Limb (tissue), 2 donors: ENCODE data around the gene TASOR2.
A peak's percentile ranks its signal among the peaks of the same experiment; 100 is the strongest.

ENCODE experiments used
- DNase-seq, 2 donors: peaks; one replicate each; pipeline ENCODE4 v3.0.0-alpha.2; 2016; ENCODE audit errors: extremely low spot score in 2 of 2

Gene TASOR2

DNA sequence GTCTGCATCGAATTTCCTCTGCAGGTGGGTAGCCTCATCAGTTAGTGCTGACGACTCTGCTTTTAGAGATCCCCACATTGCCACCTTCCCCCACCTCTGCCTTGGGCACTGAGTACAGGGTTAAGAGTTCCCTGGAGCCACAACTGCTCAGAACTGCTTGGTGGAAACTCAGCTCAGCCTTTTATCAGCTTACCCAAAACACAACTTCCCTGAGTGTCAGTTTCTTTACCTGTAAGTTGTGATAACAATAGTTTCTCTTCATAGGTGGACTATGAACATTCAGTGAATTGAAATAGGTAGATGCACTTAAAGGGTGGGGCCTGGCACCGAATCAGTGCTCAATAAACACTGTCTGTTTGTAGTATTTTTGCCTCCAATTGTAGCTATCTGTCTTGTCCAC, 29.5 kb upstream of the TASOR2 start:
- DNase-seq, result no peak

- no peak for DNase-seq
Observed at GRCh38 chr10:5656737-5657579, 27.7 kb upstream of the TASOR2 start.

- DNase-seq, result no peak
Observed at GRCh38 chr10:5658871-5659618, 25.6 kb upstream of the TASOR2 start.

- no peak for DNase-seq
Observed at GRCh38 chr10:5659702-5660528, 24.7 kb upstream of the TASOR2 start.

- no peak for DNase-seq
Observed at GRCh38 chr10:5661043-5661442, 23.6 kb upstream of the TASOR2 start.

DNA sequence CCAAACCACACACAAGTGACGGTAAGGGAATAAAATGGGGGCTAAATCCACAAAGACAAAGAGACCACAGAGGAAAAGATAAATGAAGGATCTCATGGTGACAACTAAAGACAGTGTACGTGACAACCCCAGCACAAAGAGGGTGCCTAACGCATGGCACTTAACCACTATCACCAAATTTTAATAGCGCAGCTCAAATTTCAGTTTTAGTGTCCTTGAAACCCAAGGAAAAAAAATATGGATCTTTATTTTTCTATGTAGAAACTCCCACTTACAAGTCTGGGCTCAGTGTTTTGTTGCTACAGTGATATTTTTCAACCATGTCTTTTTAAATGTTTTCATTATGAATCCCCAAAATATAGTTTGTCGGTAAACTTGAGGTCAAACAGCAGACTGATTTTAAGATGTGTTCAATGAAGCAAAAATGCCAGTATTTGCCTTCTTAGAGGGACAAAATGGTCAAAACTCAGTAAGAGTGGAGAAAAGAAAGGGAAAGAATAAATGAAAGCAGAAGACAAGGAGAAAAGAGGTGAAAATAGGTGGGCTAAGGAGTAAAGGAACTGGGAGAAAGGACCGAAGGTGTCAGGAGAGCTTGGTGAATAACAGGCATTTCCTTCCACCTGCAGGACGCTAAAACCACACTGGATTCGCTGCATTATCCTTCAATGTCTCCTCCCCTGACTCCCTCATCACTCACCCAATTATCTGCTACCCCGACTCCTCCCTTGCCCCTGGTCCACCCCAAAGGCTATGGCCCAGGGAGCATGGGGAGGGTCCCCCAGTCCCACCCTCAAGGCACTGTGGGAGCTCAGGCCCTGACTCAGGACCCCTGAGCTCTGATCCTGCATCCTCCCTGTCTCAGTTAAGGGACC, 21.7 kb upstream of the TASOR2 start:
- DNase-seq, result no peak

DNA sequence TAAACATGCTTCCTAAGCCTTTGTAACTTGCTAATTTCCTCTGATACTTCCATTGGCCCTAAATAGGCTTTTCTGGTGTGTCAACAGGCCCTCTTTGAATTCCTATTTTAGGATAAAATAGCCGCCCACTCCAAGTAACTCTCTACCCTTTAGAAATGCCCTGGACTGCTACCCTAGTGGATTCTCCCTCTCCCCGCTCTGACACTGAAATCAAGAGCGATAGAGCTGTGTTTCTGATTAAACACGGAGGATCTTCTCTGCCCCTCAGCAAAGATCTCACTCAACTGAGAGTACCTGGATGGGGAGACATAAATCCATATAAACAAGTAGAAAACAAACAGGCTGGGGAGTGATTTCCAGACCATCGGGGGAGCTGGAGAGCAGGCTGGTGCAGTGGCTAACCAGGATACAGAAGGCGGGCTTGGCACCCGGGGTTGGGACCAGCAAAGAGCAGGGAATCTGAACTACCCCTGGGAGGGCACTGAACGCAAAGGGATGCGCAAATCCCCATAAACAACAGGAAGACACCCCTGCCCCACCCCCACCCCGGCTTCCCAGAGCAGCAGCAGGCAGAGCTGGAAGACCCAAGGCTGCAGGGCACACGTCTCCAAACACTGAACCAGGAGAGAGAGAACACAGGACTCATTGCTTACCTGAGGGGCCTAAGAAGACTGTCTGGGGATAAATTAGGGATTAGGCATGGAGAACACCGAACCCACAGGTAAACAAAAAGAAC, 20.8 kb upstream of the TASOR2 start:
- no peak for DNase-seq

GRCh38 chr10:5665373-5666007, 19.1 kb upstream of the TASOR2 start:
- DNase-seq, result no peak

DNA sequence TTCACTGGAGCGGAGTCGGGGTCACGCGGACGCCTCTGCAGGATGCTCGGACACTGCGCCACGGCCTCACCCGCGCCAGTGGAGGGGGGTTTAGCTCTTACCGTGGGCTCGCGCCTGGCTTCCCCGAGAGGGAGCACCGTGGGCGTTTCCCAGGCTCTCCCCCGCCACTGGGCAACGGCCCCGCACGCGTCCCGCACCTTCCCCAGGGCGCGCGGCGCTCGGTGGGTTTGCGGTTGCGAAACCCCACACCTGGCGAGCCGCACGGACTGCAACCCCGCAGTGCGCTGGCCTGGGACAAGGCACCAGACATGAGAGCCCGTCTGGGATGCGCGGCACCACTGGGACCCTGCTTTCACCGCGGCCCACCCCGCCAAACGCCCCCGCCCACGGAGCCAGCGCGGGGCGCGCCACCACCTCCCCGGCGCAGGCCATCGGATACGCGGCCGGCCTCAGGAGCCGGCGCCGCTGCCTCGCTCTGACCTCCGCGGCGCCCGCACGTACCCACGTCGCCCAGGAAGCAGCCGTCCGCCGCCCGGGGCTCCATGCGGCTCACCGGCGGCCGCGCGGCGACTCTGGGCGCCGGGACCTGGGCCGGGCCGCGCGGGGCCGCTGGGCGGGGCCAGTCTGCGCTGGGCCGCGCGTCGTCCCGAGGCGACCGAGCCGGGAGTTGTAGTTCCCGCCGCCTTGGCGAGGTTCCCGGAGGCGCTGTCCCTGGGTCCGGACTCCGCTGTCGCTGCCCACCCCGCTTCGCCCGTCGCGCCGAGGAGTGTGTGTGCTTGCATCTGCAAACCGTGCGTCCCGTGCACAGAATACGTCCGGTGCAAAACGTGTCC, 18.4 kb upstream of the TASOR2 start, which contains the start of gene ASB13:
ASB13 (minus strand) TSS at position 588 of the 833 bp plus-strand sequence; CDS start at position 544, 44 bp downstream.
- peak; percentile 13 to 75 for DNase-seq

DNA sequence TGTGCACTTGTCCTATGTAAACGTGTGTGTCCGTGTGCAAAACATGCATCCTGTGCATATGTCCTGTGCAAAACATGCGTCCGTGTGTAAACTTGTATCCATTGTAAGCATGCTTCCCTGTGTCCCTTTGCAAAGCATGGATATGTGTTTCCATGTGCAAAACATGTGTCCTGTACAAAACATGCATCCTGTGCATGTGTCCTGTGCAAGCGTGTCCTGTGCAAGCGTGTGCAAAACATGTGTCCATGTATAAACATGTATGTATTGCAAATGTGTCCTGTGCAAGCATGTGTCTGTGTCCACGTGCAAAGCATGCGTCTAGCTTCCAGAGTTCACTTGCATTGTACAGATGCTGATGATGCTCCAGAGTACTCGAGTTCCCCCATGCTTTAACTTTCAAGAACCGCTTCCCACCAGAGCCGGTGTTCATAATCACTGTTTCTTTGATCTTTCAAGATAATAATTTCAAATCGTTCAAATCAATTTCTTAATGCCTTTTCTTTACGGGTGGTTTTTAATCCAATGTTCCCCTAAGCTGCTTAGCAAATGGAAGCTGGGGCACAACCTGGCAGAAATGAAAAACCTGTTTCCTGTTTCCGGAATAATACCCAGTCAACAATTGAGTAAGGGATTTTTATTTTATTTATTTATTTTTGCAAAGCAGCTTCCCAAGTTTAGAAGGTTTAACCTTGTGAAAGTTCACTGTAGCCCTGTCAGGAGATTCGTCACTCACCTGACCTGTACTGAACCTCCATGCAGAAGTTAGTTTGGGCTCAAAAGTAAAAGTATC, 17.6 kb upstream of the TASOR2 start:
- no peak for DNase-seq

DNA sequence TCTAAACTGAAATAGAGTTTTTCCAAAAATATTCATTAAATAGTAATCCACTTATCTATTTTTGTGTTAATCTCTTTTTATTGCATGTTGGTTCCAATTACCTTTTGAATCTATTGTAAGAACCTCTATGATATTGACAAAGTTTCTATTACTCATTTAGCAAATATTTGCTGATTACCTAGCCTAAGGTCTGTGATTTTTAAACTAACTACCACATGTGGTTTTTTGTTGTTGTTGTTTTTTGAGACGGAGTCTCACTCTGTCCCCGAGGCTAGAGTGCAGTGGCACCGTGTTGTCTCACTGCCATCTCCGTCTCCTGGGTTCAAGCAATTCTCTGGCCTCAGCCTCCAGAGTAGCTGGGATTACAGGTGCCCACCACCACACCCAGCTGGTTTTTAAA, 16.2 kb upstream of the TASOR2 start:
- no peak for DNase-seq

DNA sequence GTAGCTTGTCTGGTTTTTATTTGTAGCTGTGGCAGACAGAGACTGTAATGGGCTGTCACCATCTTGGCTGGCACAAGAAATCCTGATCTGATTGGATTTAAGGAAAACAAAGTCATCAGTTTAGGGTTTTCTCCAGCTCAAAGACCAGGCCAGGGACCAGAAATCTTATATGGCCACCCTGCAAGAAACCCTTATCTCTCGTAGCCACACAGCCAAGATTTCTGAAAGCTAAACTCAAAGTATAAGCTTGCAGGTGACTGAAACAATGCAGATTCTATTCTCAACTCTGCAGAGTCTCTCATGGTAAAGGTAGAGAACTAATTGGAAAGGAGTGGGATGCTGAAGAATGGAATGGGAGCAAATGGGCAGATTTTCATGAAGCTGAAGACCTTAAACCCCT, 15.0 kb upstream of the TASOR2 start:
- no peak for DNase-seq

DNA sequence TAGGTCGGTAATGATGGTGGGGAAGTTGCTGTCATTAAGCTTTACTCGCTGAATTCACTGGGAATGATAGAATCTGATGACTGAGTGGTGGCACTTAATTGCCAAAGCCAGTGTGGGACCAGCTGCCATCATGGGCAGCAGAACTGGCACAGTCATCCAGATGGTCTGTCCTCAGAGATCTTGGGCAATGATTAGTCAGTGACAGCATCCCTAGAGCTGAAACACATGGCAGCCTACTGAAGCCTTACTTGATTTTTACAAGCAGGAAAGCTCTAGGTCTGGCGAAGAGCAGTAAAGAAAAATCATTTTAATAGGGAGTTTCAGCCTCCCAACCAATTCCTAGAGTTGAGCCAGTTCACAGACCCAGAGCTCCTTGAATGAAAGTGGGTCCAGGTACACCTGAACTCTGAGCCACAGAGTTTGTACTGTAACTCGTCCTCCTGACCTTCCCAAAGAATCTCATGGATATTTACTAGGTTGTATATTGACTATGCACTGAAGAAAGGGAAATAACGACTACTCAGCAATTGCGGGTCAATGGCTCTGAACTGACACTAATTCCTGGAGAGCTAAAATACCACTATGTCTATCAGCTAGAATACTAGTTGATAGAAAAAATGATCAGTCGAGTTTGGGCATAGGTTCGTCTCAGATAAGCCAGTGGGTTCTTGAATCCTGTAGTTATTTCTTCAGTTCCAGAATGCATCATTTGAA, 13.8 kb upstream of the TASOR2 start:
- no peak for DNase-seq

- DNase-seq, result no peak
Observed at GRCh38 chr10:5678397-5679036, 6.1 kb upstream of the TASOR2 start.

DNA sequence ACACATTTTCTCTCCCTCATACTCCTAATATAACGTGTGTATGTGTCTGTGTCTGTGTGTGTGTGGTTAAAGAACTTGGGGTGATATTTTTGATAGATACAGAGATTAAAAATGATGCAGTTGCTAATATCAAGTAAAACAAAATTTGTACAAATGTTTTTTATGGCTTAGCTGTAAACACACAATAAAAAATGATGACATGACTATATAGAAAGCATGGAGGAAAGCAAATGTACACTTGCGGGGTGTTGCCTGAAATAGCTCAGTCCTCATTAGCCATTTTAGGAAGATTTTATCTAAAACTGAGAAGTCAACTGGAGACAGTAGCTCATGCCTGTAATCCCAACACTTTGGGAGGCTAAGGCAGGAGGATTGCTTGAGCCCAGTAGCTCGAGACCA, 5.6 kb upstream of the TASOR2 start:
- no peak for DNase-seq

DNA sequence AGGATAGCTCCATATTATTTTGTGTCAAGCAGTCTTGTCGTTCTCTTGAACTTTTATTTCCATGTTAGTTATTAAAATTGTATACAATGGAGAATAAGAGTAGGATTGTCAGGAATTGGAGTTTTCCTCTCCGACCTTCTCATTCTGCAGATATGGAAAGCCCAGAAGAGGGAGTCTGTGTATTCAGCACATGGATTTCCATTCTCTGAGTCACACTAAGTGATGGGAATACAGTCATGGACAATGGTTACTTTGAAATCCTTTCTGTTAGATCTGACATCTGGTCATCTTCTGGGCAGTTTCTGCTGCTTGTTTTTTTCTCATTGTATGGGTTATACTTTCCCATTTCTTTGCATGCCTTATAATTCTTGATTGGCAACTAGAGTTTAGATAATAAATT, 5.0 kb upstream of the TASOR2 start:
- no peak for DNase-seq

- no peak for DNase-seq
Observed at GRCh38 chr10:5681930-5682329, 2.7 kb upstream of the TASOR2 start.
